GM19468 (cell line): Measurements from ENCODE around the gene C1QTNF3.
"Not testable (repeated sequence)": the region's sequence is repeated elsewhere in the genome, so short reads cannot be mapped to it uniquely, and the experiment has no call there.

ENCODE experiments used
- ATAC-seq: cut with Tn5 transposase; IDR thresholded peaks from one replicate; pipeline ENCODE4 v1.9.1; 2021; ENCODE audit warnings: mild to moderate bottlenecking, moderate library complexity, moderate number of reproducible peaks; ENCODE audit not compliant: unreplicated experiment; ENCODE audit errors: extremely low read depth

C1QTNF3 gene

DNA sequence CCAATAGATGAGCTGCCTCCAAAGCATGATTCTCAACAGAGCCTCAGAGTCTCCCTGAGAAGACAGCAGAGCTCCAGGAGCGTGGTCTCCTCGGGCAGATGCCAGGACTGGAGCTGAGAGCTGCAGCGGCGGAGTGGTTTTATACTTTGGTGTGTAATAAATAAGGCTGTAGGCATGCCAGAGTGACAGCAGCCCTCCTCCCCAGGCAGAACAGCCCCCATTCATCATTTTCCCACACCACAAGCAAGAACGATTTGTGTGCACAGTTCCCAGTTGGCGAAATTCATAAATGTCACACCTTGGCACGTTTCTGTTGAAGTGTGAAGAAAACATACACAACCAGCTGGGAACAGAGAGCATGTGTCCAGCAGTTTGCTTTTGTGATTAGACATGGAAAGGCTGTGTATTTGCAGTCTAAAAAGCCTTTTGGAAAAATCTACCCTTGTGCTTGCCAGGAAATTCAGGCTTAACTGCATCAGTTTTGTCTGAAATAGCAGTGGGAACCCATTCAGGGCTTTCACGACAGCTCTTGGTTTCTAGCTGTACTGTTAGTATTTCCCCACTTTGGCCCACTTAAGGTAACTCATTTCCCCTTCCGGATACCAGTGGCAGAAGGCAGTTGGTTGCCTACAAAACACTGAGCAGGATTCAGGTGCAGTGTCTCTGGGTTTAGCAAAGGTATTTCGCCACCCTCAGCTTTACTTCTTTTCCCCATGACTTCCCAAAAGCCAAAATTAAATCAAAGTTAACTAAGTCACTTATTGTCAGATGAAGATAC, at the start of gene C1QTNF3:
TSS of gene C1QTNF3 (minus strand) at position 115 of the 778 bp plus-strand sequence. CDS start at position 27, 88 bp downstream.
- ATAC-seq, result no peak

DNA sequence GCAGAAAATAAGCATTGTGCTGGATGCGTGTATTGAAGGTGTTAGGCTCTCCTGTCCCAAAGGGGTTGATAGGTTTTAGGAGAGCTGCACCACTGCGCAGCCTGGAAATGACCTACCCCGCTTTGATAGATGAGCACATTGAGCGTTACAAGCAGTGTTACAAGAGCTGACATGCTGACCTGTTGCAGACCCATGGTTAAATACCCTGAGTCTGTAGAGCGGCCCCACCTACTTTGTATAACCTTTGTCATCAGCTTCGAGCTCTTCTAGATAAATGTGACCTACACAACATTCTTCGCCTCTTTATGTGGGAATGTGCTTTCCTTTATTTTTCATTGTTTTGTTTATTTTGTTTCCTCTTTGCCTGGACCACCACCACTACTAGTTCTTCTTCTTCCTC, 48.0 kb upstream of the C1QTNF3 start:
- ATAC-seq, result not testable (repeated sequence)

GRCh38 chr5:34089802-34090201, 46.8 kb upstream of the C1QTNF3 start:
- not testable (repeated sequence) for ATAC-seq

DNA sequence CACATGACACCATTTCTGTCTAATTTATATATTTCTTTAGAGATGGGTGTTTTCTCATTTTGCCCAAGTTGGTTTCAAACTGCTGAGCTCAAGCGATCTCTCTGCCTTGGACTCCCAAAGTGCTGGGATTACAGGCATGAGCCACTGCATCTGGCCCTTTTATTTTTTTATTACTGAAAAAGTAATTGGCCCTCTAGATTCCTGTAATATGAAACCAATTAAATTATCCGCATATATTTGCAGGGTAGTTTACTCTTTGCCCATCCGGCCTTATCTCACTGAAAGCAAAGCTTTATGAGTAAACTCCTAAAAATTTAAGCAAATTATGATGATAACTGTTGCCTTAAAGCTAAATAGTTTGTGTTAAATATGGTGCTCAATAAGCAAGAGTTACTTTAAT, 44.7 kb upstream of the C1QTNF3 start:
- not testable (repeated sequence) for ATAC-seq

- ATAC-seq, result not testable (repeated sequence)
Observed at GRCh38 chr5:34083898-34084297, 40.9 kb upstream of the C1QTNF3 start.

GRCh38 chr5:34079505-34079904, 36.5 kb upstream of the C1QTNF3 start:
- ATAC-seq, result not testable (repeated sequence)

GRCh38 chr5:34077636-34078035, 34.6 kb upstream of the C1QTNF3 start:
- not testable (repeated sequence) for ATAC-seq

DNA sequence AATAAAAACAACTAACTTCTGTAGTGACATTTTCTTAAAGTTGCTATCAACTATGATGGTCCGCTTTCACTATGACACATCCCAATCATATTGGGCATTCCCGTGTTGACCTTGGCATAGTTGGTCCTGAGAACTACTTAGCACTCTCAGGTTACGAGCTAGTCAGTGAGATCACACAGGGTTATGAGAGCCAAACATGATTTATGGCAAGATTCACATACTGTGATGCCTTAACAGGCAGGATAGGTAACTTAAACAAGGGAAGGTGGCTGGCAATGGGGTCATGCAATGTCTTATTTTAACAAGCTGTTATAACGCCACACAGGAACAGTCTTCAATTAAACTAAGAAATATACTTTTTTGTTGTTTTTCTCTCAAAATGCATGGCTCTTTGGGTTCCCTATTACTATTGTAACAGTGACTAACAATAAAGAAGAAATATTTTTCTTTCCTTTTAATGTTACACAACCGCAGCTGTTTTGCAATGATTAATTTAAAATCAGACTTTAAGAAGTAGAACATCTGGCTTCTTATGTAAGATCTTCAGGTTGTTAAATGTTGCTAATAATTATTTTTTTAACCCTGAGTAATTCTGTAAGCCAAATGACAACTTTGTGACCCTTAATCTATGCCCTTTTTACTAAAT, 33.8 kb upstream of the C1QTNF3 start:
- ATAC-seq, result not testable (repeated sequence)

DNA sequence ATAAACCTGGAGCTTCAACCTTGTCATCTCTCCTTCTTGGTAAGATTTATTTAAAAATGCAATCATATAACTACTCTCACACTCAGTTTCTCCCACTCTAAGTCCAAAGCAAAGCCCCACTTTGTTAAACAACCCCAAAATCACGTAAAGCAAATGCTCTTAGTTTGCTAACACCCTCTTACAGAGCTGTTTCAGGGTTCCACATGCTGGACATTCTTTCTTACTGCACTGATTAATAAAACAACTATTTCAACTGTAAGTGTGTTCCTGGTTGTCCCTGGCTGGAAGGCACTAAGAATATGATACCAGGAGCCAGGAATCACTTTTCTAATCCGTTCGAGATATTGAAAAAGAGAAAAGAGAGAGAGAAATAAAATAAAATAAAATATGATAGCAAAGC, 31.5 kb upstream of the C1QTNF3 start:
- ATAC-seq, result not testable (repeated sequence)

GRCh38 chr5:34074071-34074470, 31.1 kb upstream of the C1QTNF3 start:
- ATAC-seq, result not testable (repeated sequence)

- ATAC-seq, result not testable (repeated sequence)
Observed at GRCh38 chr5:34070626-34071025, 27.6 kb upstream of the C1QTNF3 start.

- no peak for ATAC-seq
Observed at GRCh38 chr5:34064656-34065055, 21.6 kb upstream of the C1QTNF3 start.

DNA sequence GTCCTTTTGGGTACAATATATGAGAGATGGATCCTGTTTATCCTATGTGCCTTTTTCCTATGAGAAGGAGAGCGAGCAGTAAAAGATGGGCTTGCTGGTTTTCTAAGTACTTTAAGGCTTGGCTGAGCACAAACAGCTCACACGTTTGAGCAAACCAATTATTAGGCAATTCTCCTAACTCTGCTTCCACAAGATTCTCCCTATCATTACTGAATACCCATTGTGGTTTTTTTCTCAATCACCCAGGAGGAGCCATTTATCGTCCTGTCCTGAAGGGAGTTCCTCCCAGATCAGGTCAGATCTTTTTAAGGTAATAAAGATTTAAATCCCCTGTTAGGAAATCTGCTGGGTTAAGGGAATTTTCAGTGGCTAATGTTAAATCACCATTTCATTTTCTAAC, 19.4 kb upstream of the C1QTNF3 start:
- ATAC-seq, result no peak

GRCh38 chr5:34061993-34062392, 19.0 kb upstream of the C1QTNF3 start:
- no peak for ATAC-seq

DNA sequence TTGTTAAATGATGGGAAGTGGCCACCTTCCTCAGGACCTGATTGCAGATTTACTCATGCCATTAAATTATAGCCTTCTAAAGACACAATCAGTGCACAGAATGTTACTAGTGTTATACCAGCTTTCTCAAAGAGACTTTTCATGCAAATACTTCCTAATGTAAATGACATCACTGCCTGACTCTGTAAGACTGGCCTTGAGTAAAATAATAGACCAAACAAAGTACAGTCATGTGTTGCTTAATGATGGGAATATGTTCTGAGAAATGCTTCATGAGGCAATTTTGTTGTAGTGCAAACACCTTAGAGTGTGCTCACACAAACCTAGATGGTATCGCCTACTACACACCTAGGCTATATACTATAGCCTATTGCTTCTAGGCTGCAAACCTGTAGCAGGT, 17.0 kb upstream of the C1QTNF3 start:
- no peak for ATAC-seq

- no peak for ATAC-seq
Observed at GRCh38 chr5:34058532-34058931, 15.5 kb upstream of the C1QTNF3 start.

- no peak for ATAC-seq
Observed at GRCh38 chr5:34057569-34057968, 14.6 kb upstream of the C1QTNF3 start.

DNA sequence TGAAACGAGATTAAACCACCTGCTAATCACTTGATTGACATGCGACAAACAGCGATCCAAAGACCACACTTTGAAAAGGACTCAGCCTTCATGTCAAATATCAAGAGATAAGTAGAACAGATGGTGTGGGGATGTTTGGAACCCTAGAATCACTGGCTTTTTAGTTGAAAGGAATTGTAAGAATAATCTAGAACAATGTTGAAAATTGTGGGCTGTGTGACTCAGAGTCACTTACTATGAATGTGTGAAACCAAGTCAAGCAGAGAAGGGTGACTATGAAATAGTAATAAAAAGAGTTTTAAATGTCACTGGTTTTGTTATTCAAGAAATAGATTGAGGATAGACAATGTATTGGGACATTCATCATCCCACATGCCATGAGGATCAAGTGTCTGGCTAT, 14.1 kb upstream of the C1QTNF3 start:
- ATAC-seq, result no peak

- no peak for ATAC-seq
Observed at GRCh38 chr5:34055667-34056066, 12.7 kb upstream of the C1QTNF3 start.

DNA sequence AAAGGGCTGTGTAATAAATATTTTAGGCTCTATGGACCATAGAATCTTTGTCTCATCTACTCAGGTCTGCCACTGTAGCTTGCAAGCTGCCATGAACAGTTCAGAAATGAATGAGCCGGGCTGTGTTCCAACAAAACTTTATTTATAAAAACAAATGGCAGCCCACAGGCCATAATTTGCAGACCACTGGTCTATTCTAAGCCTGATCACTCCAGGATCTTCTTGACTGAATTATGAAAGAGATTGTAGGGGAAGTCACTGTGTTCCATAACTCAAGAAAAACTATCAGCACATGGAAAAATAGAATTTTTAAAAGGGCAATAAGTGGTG, 11.4 kb upstream of the C1QTNF3 start:
- no peak for ATAC-seq

DNA sequence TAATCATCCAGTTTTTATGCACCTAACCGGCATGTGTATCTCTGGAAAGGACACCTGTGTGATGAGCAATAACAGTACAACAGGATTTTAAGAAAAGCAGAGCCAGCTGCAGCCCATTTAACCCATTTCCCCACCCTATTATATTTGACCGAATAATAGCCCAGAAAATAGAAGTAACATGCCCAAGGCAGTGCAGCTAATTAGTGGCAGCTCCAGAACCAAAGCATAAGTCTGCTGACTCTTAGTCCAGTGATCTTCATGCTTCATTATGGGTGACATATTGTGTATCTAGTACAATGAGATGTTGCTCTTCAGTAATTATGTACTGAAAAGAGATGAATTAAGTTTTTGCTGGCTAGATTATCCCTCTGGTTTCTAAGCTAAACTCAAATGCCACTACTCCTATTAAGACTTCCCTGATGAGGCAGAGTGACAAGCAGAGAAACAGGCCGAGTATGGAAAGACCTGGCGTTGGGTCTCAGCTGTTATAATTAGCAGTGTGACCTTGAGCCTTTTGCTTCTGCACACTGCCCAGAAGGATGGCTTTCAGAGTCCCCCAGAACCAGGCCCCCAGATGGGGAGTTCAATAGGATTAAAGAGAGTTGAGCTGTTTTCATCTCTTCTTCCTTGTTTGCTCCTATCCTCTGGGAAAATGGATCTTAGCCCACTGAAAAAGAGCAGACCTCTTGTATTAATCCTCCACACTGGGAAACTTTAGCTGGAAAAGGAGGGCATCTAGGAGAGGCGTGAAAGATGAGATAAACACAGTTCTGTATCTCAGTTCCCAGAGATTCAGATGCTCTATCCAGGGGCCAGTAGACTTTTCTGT, 10.8 kb upstream of the C1QTNF3 start:
- no peak for ATAC-seq
